GM18951 (cell line): ENCODE measurements around the gene STYXL2.

Experiments
- POLR2A ChIP-seq: IDR thresholded peaks from 4 replicates; pipeline ENCODE4 v1.6.1; 2011; ENCODE audit warnings: mild to moderate bottlenecking; ENCODE audit not compliant: insufficient read length, insufficient read depth; ENCODE audit errors: extremely low read depth
- in situ Hi-C: fragments of 300-500 bp; cut with MboI; formaldehyde crosslinking; loops from one replicate; pipeline ENCODE4 v1.12.0; 2022; ENCODE audit warnings: low sequenced_read_pairs, mixed read lengths, inconsistent platforms; ENCODE audit not compliant: unreplicated experiment

The STYXL2 gene

DNA sequence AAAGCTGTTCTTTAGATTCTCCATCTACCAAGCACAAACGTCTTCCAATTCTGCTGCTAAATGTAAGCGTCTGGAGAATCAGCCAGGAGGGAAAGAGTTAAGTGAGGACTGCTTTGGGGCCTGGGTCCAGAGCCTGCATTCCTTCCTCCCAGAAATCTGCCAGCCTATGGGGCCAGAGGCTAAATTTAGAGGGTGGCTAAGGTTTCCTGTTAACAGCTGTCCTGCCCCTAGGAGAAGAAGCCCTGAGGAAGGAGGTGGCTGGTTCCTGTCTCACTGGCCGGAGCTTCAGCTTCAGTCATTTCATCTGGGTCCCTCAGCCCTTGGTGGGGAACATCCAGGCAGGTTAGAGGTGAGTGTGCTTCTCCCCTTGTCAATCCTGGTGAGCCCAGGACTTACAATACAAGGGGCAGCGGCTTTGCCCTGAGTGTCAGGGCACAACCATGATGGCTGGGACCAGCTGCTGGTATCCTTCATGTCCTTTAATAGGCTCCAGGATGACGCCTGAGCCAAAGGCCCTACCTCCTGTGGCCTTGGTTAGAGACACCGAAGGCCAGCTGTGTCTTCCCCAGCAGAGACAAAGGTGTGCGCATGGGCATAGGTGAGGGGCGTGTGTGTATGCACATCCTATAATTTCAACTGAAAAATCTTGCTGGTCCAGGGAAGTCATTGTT lies at the start of gene STYXL2:
Gene STYXL2, plus strand, starts transcription at position 230 of the 671 bp plus-strand sequence. CDS start 775 bp downstream, outside the sequence.
- TF ChIP-seq POLR2A: no peak
- in situ Hi-C loops: loop anchor here (25.0 kb wide), 1 partner anchor 593 kb away; no protein-coding TSS in a partner anchor

DNA sequence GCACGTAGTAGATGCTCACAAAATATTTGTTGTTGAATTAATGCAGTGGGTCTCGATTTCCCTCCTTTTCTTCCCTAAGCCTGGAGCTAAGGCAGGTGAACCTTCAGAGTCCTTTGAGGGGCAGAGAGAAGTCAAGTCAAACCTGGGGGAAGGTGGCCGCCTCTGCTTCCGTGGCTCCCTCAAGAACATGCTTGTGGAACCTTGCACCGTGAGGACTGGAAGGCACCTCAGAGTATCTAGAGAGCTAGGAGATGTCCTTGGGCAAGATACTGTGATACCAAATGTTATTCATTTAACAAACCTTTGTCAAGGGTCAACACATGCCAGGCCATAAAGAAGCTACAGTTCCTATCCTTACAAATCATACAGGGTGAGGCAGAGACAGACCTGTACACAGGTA lies 42.0 kb upstream of the STYXL2 start:
- TF ChIP-seq POLR2A: no peak

DNA sequence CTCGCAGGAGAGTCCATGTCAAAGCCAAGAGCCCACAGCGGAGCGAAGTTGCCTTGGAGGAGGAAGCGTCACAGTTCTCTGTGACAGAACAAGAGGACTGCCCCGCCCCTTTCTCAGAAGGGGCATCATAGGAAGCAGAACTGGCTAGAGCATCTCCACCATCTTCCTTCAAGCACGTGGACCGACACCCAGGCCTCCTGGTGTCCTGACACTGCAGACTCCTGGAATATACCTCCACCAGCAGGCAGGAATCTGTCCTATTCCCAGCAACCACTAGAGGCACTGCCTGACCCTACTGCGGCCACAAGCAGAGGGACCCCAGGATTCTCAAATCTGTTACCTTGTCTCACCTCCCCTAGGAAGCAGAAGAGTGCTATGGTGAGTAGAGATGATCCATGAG lies 41.5 kb upstream of the STYXL2 start:
- no peak for TF ChIP-seq POLR2A
- in situ Hi-C loops: no loop called here

More for the DNA sequence above, 42.0 kb upstream of the STYXL2 start:
- in situ Hi-C loops: no loop called here

DNA sequence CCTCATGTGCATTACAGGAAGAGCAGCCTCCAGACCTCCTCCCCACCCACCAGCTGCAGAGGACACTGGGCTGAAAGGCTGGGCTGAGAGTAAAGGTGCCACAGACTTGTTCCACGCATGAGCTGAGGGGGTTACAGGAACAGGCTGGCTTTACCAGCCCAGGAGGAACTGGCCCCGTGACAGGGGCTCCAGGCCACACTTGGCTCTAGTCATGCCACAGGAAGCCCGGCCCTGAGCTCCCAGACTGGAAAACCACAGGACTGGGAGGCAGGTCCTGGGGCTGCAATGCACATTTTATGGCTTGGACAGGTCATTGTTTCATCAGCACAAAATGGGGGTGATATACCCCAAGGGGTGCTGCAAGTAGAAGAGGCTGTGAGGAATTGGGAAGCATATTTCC lies 39.3 kb upstream of the STYXL2 start:
- in situ Hi-C loops: no loop called here
- TF ChIP-seq POLR2A: no peak

DNA sequence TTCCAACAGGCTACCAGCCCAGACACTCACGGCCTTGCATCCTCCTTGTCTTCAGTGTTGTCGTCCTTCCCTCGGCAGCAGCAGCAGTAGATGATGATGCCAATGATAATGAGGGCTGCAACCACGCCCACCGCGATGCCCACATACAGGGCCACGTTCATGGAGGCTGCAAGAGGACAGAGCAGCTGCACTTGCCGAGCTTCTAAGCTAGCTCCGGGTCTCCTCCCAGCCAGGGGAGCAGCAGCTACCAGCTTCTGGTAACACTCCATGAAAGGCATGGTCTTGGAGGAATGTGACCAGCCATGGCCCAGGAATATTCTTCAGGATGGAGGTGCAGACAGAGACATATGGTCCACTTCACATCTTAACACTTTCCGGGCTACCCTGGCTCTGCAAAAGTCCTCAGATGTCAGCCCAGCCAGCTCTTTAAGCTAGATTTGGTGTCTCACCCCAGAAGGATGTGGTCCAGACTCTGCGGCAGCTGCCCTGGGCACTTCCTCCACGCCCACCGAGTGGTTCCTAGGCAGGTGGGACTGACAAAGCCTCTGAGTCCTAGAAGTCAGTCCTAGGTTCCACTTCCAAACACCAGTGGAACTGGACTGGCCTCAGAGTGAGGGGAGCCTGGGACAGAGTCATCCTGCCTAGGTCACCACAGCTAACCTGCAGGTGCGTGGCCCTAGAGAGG lies 38.8 kb upstream of the STYXL2 start:
- in situ Hi-C loops: no loop called here
- TF ChIP-seq POLR2A: no peak

DNA sequence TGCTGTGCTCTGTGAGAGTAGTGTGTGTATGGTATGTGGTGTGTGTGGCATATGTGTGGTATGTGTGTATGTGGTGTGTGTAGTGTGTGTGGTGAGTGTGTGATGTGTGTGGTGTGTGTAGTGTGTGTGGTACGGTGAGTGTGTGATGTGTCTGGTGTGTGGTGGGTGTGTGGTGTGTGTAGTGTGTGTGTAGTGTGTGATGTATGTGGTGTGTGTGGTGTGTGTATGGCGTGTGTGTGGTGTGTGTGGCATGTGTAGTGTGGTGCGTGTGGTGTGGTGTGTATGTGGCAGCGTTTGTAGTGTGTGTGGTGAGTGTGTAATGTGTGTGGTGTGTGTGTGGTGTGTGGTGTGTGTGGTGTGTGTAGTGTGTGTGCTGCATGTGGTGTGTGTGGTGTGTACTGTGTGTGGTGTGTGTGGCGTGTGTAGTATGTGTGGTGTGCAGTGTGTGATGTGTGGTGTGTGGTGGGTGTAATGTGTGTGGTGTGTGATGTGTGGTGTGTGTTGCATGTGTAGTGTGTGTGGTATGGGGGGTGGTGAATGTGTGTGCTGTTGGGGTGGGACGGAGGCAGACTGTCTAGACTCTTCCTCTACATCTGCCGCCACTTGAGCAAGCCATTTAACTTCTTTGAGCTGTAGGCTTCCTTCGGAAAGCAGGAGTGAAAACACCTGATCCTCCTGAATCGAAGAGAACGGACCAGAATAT lies 37.2 kb upstream of the STYXL2 start:
- in situ Hi-C loops: no loop called here

DNA sequence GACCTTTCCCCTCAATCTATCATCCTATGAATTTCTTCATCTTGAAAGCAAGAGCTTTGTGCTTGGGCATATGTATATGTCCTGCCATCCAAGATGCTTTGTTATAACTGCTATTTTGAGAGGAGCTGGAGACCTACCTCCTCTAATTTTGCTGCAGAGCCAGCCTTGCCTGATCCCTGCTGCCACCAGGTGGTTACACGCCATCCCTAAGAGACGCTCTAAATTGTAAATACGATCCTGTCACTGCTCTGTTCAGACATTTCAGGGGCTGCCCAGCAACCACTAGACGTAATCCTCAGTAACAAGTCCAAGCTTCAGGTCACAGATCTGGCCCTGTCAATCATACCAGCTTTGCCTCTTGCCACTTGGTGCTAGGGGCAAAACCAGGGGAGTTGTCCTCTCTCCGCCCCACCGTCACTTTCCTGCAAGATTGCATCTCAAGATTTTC lies 36.6 kb upstream of the STYXL2 start:
- no peak for TF ChIP-seq POLR2A
- in situ Hi-C loops: no loop called here

More for the DNA sequence above, 37.2 kb upstream of the STYXL2 start:
- TF ChIP-seq POLR2A: no peak

DNA sequence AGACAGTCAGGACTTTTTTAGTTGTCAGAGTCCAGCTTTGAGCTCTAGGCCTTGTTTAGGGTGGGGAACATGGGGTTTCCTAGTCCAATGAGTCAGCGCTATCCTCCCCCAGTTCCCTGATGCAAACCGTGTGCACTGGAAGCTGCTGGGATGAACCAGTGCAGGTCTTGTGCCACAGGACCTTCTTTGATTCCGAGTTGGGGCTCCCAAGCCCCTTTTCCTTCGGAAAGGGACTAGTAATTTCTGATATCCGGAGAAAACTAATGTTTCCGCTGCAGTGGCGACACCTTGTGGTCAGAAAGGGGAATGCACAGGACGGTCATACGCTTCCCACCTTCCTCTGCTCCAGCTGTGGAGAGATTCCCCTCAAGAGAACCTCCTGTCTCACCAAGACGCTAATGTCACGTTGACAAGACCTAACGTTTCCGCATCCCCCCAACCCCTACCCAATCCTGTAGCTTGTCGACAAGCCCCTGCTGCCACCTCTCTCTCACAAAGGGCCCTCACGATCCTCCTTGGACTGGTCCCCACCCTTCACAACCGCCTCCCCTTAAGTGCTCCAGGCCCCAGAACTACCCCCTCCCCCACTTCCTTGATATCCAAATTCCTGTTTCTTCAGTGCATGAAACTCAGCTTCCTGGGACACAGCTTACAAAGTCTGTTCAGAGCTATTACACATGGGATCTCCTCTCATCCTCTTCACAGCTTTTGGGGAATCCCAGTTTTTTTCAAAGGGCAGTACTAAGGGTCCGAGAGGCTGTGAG lies 34.6 kb upstream of the STYXL2 start:
- in situ Hi-C loops: no loop called here
- no peak for TF ChIP-seq POLR2A

DNA sequence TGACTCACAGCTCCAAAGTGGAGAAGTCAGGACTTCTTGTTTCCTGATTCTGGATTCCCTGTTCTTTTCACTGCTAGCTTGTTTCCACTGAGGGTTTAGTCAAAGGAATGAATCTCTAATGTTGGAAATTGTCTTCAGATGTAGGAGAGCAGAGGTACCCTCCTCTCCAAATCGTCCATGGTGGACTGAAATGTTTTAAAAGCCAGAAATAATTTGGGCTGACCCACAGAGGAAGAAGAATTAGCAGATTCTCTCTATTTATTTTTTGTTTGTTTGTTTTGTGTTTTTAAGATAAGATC lies 34.1 kb upstream of the STYXL2 start:
- in situ Hi-C loops: loop anchor here (10.0 kb wide), 2 partner anchors 385 to 475 kb away; no protein-coding TSS in a partner anchor
- no peak for TF ChIP-seq POLR2A

DNA sequence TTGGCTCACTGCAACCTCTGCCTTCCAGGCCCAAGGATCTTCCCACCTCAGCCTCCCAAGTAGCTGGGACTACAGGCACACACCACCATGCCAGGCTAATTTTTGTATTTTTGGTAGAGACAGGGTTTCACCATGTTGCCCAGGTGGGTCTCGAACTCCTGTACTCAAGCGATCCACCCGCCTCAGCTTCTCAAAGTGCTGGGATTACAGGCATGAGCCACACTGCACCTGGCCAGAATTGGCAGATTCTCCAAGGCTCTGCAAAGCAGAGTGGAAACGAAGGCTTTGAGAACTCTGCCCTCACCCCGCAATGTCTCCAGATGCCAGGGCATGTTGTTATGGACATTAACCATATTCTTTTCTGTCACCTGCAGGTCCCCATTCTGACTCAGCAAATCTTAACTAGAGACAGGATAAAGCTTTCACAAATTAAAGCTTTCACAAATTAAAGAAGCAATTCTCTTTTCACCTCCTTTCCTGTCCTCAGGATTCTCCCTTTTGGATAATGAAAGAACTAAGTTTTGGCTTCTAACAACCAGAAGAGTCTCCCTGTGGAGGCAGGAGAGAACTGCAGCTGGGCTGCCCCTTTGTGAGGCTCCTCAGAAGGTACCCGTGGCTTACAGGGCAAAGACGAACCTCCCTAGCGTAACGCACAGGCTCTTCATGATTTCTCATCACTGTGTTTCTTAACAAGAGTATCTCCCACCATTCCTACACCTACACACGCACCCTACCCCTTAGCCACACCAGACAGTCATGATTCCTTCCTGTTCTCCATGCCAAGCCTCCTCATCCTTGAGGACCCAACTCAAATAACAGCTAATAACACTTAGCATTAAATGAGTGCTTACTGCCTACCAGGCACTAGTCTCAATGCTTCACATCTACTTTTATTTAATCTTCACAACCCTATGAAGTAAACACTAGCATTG lies 33.5 kb upstream of the STYXL2 start:
- no peak for TF ChIP-seq POLR2A
- in situ Hi-C loops: loop anchor here (10.0 kb wide), 2 partner anchors 384 to 474 kb away; no protein-coding TSS in a partner anchor

DNA sequence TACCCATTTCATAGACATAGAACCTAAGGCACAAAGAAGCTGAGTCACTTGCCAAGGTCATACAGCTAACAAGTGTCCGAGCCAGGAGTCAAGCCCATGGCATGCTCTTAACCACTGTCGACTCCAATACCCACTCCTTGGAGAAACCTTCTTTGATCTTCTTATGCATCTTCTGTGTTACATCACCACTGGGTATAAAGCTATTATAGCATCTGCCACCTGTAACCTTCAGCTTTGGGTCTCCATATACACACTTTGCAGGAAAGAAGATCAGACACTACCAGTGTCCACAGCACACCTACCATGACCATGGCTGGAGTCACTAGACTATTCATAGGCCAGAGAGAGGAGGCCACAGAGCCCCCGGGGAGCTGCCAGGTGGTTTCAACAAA lies 32.8 kb upstream of the STYXL2 start:
- in situ Hi-C loops: loop anchor here (10.0 kb wide), 2 partner anchors 384 to 474 kb away; no protein-coding TSS in a partner anchor
- no peak for TF ChIP-seq POLR2A

DNA sequence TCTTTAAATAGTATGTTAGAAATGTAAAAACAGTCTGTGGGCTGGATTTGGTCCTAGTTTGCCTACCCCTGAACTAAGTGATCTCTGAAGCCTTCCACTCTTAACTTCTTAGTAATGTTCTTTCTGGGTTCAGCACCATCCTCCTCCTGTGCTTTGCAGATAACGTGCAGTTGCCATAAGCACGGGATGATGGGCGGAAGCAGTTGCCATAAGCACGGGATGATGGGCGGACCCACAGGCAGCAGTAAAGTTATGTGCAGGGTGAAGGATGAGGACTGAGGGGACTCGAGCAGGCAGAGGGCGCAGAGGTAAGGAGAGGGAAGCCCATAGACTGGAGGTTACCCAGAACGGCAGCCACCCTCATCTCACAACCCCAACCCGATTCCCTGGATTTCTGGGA lies 29.3 kb upstream of the STYXL2 start:
- no peak for TF ChIP-seq POLR2A
- in situ Hi-C loops: loop anchor here (10.0 kb wide), 2 partner anchors 380 to 470 kb away; no protein-coding TSS in a partner anchor
